K562 (cell line): Measurements from ENCODE around the gene LAPTM4A. TPM values are rescaled to one million over a fixed set of nuclear protein-coding genes. Genes with fewer than 3 reads are reported as not detected.

Source experiments
- ATAC-seq: fragments of 200-7000 bp; cut with Tn5 transposase; 3 replicates; pipeline ENCODE4 v1.9.1; 2020; ENCODE audit warnings: moderate library complexity
- BruUV-seq: library from RNA; stranded (reverse); fragments of 400-500 nt; replicated peaks from 2 replicates; lab custom pipeline; 2021; lab: Mats Ljungman, UMichigan
- CTCF ChIA-PET: fragments of 300-600 bp; formaldehyde crosslinking; extraction: SDS; loops from one replicate; lab custom pipeline; 2021; ENCODE audit warnings: low intra/inter-chr PET ratio; lab: Yijun Ruan, JAX
- POLR2A ChIA-PET: fragments of 300-600, 350-650 bp; sonication (Branson Sonifier 250); formaldehyde crosslinking; extraction: SDS; loops from one replicate; lab custom pipeline; 2021; ENCODE audit warnings: antibody characterized with exemption, inconsistent platforms; lab: Yijun Ruan, JAX
- DNase-seq, 4 experiments: peaks; one replicate each; pipeline versions ENCODE4 v3.0.0 to v3.0.0-alpha.2; 2011 to 2018; ENCODE audit warnings: low spot score in 3 of 4, mixed read lengths in 3 of 4; ENCODE audit errors: extremely low read depth in 1 of 4
- FAIRE-seq: peaks from 2 replicates; lab custom pipeline; 2011; peaks lifted over from hg19 to GRCh38; lab: Jason Lieb, UNC
- H2AFZ ChIP-seq: 2 replicates; pipeline ENCODE4 v1.6.0; 2011; ENCODE audit warnings: low read depth, low read length, control low read depth, inconsistent platforms
- H3K27ac ChIP-seq: fragments of 200-600 bp; 3 replicates; pipeline ENCODE4 v1.8.0; 2011; ENCODE audit warnings: low read depth, mild to moderate bottlenecking, control low read depth, inconsistent platforms, low read length, moderate library complexity, mixed read lengths; ENCODE audit errors: extremely low read depth
- H3K27me3 ChIP-seq, 2 experiments: fragments of 300-600 bp in 1 of 2; 2 replicates in 1 of 2; 3 replicates in 1 of 2; pipeline versions ENCODE4 v1.6.0 to v1.8.0; 2011; ENCODE audit warnings: inconsistent platforms in 2 of 2, low read length in 2 of 2, mild to moderate bottlenecking in 1 of 2, mixed read lengths in 1 of 2, moderate library complexity in 1 of 2; ENCODE audit not compliant: control insufficient read depth in 2 of 2, insufficient read depth in 2 of 2
- H3K36me3 ChIP-seq: fragments of 300-600 bp; 3 replicates; pipeline ENCODE4 v1.8.0; 2011; ENCODE audit warnings: mild to moderate bottlenecking, low read length, inconsistent platforms; ENCODE audit not compliant: control insufficient read depth, insufficient read depth
- H3K4me1 ChIP-seq, 2 experiments: fragments of 200-600 bp in 1 of 2; replicated peaks in 1 of 2; 2 replicates in 1 of 2; 3 replicates in 1 of 2; pipeline versions ENCODE4 v1.5.1 to v1.8.0; 2011; ENCODE audit warnings: inconsistent platforms in 2 of 2, low read length in 2 of 2, mild to moderate bottlenecking in 1 of 2, mixed read lengths in 1 of 2, moderate library complexity in 1 of 2; ENCODE audit not compliant: control insufficient read depth in 2 of 2, insufficient read depth in 2 of 2
- H3K4me2 ChIP-seq: 2 replicates; pipeline ENCODE4 v1.6.1; 2011; ENCODE audit warnings: low read length, control low read depth, inconsistent platforms, mixed read lengths; ENCODE audit not compliant: insufficient read depth
- H3K4me3 ChIP-seq: fragments of 200-600 bp; sonication (generic), shearing (Covaris generic); 2 replicates; pipeline ENCODE4 v1.5.1; 2016; ENCODE audit warnings: control low read depth, inconsistent platforms
- H3K79me2 ChIP-seq: fragments of 200-600 bp; 3 replicates; pipeline ENCODE4 v1.8.0; 2011; ENCODE audit warnings: low read length, inconsistent platforms; ENCODE audit not compliant: control insufficient read depth, insufficient read depth
- H3K9ac ChIP-seq, 2 experiments: 2 replicates each; pipeline versions ENCODE4 v1.6.0 to v1.6.1; 2011; ENCODE audit warnings: low read depth in 2 of 2, low read length in 2 of 2, control low read depth in 1 of 2, inconsistent platforms in 1 of 2, mild to moderate bottlenecking in 1 of 2, mixed read lengths in 1 of 2; ENCODE audit not compliant: insufficient read depth in 1 of 2
- H3K9me1 ChIP-seq: one replicate; pipeline ENCODE4 v1.6.0; 2011; ENCODE audit warnings: inconsistent platforms, mild to moderate bottlenecking, low read length, moderate library complexity; ENCODE audit not compliant: control insufficient read depth, insufficient read depth
- H3K9me3 ChIP-seq: replicated peaks from 2 replicates; pipeline ENCODE4 v1.5.1; 2011; ENCODE audit warnings: low read depth, low read length, inconsistent platforms; ENCODE audit not compliant: control insufficient read depth, insufficient read depth
- H4K20me1 ChIP-seq: replicated peaks from 2 replicates; pipeline ENCODE4 v1.6.1; 2011; ENCODE audit warnings: low read length, inconsistent platforms, mixed read lengths; ENCODE audit not compliant: control insufficient read depth, insufficient read depth
- CREBBP ChIP-seq: IDR thresholded peaks from one replicate; pipeline ENCODE4 v1.6.1; 2012; ENCODE audit warnings: low read depth, mild to moderate bottlenecking, control low read depth, inconsistent platforms, low read length
- FOXP4 ChIP-seq: sonication (generic); formaldehyde crosslinking; IDR thresholded peaks from 2 replicates; pipeline ENCODE4 v1.8.0; 2022; ENCODE audit warnings: mild to moderate bottlenecking, missing genetic modification reagents, borderline replicate concordance
- HMGXB4 ChIP-seq: sonication (generic); formaldehyde crosslinking; IDR thresholded peaks from 2 replicates; pipeline ENCODE4 v1.8.1; 2023; ENCODE audit warnings: mild to moderate bottlenecking, missing genetic modification reagents
- SAFB ChIP-seq: fragments of 200-400 bp; formaldehyde crosslinking; IDR thresholded peaks from 2 replicates; pipeline ENCODE4 v1.6.1; 2017; ENCODE audit warnings: low read depth, low read length, borderline replicate concordance
- WGBS: fragments of 100-300 bp; shearing (Covaris generic); methylation state at CpG from one replicate; pipeline ENCODE4 v1.1.6; 2016; ENCODE audit warnings: low coverage, mixed read lengths; ENCODE audit not compliant: insufficient coverage; ENCODE audit errors: missing lambda C conversion rate; 5-methylcytosine and 5-hydroxymethylcytosine counted together
- in situ Hi-C: fragments of 300-500 bp; cut with MboI; formaldehyde crosslinking; loops from 4 replicates; pipeline ENCODE4 v1.15.0; 2018; ENCODE audit warnings: inconsistent platforms, mixed read lengths
- intact Hi-C: fragments of 100-400 bp; cut with micrococcal nuclease; formaldehyde crosslinking; loops from 2 replicates; pipeline ENCODE4 v1.14.2; 2022
- polyA plus RNA-seq, 8 experiments: library from polyadenylated mRNA; depleted of rRNA in 4 of 8; stranded (reverse) in 5 of 8; unstranded in 3 of 8; fragments of >200 nt; fragmentation: Nextera tagmentation in 2 of 8; fragmentation: Illumina TruSeq in 1 of 8; extraction: Ambion mirVana in 2 of 8; extraction: Trizol in 1 of 8; gene quantifications; 2 replicates each; pipeline versions ENCODE4 v1.2.1 to v1.2.3, GENCODE V29; 2011 to 2014; ENCODE audit warnings: inconsistent platforms in 1 of 8, missing spikeins in 1 of 8
- total RNA-seq, 7 experiments: library from RNA; depleted of rRNA in 6 of 7; stranded (reverse); fragments of >200 nt in 6 of 7; fragmentation: Illumina TruSeq in 2 of 7; extraction: Trizol in 2 of 7; gene quantifications; 2 replicates each; pipeline versions ENCODE4 v1.2.1 to v1.2.3, GENCODE V29; 2011 to 2021; ENCODE audit warnings: low replicate concordance in 1 of 7
- TF ChIP-seq, protein P1 (sequence below): fragments of 450-650 bp; IDR thresholded peaks from 2 replicates; pipeline ENCODE4 v1.6.1; 2017; ENCODE audit warnings: antibody characterized with exemption

The LAPTM4A gene
- total and polyA plus RNA-seq, 9 of the 15 experiments (the other 6 are each of a cell fraction or from before 2014, with no cell fraction given): 13.4 to 157 (median 50.1) TPM

DNA sequence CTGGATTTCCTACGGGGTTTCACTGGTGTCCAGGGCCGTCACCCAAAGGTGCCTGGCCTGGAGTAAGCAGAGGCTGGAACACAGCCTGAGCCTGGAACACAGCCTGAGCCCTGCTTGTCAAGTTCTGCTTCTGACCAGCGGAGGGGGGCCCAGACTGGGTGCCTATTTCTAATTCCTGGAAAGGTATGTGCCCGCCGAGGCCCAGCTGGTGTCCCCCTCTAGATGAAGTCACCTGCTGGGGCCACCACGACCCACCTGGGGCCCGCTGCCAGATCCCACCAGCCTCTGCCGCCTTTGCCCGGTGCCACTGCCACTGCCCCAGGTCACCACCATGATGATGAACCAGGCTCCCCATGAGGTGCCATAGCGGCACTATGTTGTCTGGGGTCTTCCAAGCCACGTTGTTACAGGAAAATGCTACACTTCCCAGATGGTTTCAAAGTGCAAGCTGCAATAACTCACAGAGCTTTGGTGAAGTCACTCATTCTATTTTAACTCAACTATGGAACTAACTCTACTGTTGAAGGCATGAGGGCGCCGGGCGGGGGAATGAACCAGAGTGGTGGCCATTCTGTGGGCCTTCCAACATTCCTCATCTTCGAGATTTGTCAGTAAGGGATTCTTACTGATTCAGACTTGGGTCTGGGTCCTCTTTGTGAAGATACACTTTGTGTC is 40.9 kb upstream of the LAPTM4A start:
- DNase-seq (no peak), ATAC-seq (no peak), FAIRE-seq (no peak)
- H3K9me3 ChIP-seq: no peaks in the 10 kb centered on the region
- no TSS peak for BruUV-seq
- intact Hi-C loops: loop anchor here (10.0 kb wide), 1 partner anchor 1708 kb away; no protein-coding TSS in a partner anchor
- ChIA-PET CTCF (interaction anchor here (1.5 to 2.7 kb wide), 2 partner anchors 137 kb away, joined by 8 to 21 read pairs; no protein-coding TSS in a partner anchor), POLR2A (no interaction called here)
- no peaks in the 10 kb centered on the region for H3K9me1 ChIP-seq
- no peak overlapping the region for H3K4me2 ChIP-seq
- no peak overlapping the region for H3K4me3 ChIP-seq
- no peak overlapping the region for H3K9ac ChIP-seq
- TF ChIP-seq SAFB (no peak), HMGXB4 (CRISPR knock-in tag) (no peak), CREBBP (no peak), FOXP4 (CRISPR knock-in tag) (no peak)
- TF ChIP-seq, protein P1, sequence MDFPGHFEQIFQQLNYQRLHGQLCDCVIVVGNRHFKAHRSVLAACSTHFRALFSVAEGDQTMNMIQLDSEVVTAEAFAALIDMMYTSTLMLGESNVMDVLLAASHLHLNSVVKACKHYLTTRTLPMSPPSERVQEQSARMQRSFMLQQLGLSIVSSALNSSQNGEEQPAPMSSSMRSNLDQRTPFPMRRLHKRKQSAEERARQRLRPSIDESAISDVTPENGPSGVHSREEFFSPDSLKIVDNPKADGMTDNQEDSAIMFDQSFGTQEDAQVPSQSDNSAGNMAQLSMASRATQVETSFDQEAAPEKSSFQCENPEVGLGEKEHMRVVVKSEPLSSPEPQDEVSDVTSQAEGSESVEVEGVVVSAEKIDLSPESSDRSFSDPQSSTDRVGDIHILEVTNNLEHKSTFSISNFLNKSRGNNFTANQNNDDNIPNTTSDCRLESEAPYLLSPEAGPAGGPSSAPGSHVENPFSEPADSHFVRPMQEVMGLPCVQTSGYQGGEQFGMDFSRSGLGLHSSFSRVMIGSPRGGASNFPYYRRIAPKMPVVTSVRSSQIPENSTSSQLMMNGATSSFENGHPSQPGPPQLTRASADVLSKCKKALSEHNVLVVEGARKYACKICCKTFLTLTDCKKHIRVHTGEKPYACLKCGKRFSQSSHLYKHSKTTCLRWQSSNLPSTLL: no peak
- WGBS: 65% methylated on average over 12 of the region's 15 CpGs
- no peak overlapping the region for H3K27ac ChIP-seq
- no peaks in the 10 kb centered on the region for H3K27me3 ChIP-seq
- H2AFZ ChIP-seq: no peak overlapping the region
- in situ Hi-C loops: loop anchor here (5.0 to 10.0 kb wide), 2 partner anchors 85 to 542 kb away; no protein-coding TSS in a partner anchor
- H3K4me1 ChIP-seq: peaks cover 15 to 25% of the 10 kb centered on the region in 2 experiments
- no peaks in the 10 kb centered on the region for H3K36me3 ChIP-seq
- H3K79me2 ChIP-seq: no peaks in the 10 kb centered on the region
- H4K20me1 ChIP-seq: no peaks in the 10 kb centered on the region
